Measurements from ENCODE around the gene MACROH2A1. TPM values are rescaled to one million over a fixed set of nuclear protein-coding genes. Genes with fewer than 3 reads are reported as not detected.

The MACROH2A1 gene
- total RNA-seq, 4 donors from 2014 or later, result 182 to 443 (median 319) TPM

GRCh38 chr5:135372654-135373381 lies 26.2 kb downstream of the MACROH2A1 start:
- TF ChIP-seq CTCF (IDR thresholded peaks at IDR 0.05), result no peak
- ATAC-seq (ENCODE audit: low FRiP score), result no peak
- no peak for DNase-seq (ENCODE audit: low spot score)

DNA sequence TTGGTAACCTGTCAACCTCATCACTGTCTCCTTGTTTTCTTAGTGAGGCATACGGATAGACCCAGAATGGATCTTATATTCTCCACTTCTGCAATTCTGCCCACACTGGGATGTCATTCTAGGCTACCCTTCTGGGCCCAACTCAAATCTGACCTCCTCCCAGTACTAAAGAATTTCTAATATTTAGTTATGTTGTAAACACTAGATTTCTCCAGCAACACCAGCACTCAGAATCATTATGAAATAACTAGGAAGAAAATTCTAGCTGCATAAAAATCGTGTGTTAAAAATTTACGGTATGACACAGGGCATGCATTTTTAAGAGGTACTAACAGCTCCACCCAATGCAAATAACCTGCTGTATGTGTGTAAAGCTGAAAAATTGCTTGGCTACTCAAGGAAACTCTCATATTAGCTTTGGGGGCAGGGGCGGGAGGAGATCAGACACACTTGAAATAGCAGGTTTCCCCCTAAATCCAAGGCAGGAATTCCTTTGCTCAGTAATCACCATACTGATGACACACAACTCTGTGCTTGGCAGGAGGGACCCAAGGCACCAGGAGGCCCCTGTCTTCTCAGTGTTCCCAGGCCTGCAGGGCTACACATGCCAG lies 27.3 kb downstream of the MACROH2A1 start:
- DNase-seq (ENCODE audit: low spot score) (no peak), ATAC-seq (ENCODE audit: low FRiP score) (peak; percentile 81)
- no peak for TF ChIP-seq CTCF (IDR thresholded peaks at IDR 0.05)

GRCh38 chr5:135369952-135370351 lies 29.1 kb downstream of the MACROH2A1 start:
- ATAC-seq (ENCODE audit: low FRiP score) (no peak), DNase-seq (ENCODE audit: low spot score) (no peak)
- no peak for TF ChIP-seq CTCF (IDR thresholded peaks at IDR 0.05)

GRCh38 chr5:135367554-135367953 lies 31.5 kb downstream of the MACROH2A1 start:
- no peak for TF ChIP-seq CTCF (IDR thresholded peaks at IDR 0.05)
- DNase-seq (ENCODE audit: low spot score) (no peak), ATAC-seq (ENCODE audit: low FRiP score) (no peak)

DNA sequence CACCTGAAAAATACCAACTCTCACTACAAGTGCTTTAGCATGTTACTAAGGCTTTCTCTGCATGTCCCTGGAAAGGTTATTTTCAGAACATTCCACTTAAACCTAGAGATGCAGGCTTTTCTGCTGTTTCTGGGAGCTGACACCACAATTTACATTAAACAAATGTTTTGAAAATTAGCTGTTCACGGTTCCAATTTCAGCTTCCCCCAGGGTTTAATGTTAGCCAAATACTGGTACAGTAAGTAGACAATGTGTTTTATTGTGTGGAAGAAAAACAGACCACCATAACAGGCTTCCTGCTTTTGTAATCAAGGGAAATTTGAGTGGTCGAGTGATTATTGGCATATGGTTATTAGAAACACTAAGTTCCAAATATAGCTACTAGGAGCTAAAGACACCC lies 32.0 kb downstream of the MACROH2A1 start:
- ATAC-seq (ENCODE audit: low FRiP score), result no peak
- no peak for TF ChIP-seq CTCF (IDR thresholded peaks at IDR 0.05)
- no peak for DNase-seq (ENCODE audit: low spot score)

GRCh38 chr5:135365281-135365680 lies 33.8 kb downstream of the MACROH2A1 start:
- no peak for TF ChIP-seq CTCF (IDR thresholded peaks at IDR 0.05)
- ATAC-seq (ENCODE audit: low FRiP score) (no peak), DNase-seq (ENCODE audit: low spot score) (no peak)

All from omental fat pad (tissue), 4 donors.